B cell (primary cell): ENCODE data around the gene JARID2.

ENCODE experiments used
- CTCF ChIP-seq: fragments of 200-600 bp; IDR thresholded peaks from one replicate; pipeline ENCODE4 v1.8.0; 2022; ENCODE audit warnings: antibody characterized with exemption, mild to moderate bottlenecking
- EZH2 ChIP-seq: IDR thresholded peaks from 2 replicates; pipeline ENCODE4 v1.6.1; 2012; ENCODE audit warnings: borderline replicate concordance, low read depth, mild to moderate bottlenecking, moderate library complexity, low read length; ENCODE audit not compliant: insufficient read depth, poor library complexity, severe bottlenecking

DNA sequence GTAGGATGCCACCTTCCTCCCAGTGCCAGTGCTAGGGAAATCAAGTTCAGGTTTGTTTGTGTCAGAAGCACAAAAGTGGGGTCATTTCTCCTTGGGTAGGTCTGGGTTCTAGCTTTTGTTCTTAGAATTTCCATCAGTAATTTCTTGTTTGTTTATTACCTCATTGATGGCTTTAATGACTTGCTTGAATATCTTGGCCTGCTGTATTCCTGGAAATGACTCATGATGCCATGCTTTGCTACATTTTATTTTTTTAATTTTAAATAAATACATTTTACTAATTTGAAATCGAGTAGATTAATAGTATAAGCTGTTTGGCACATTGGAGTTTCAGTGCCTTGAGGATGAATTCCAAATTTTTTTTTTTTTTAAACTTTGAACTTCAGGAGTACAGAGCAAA, 189.6 kb downstream of the JARID2 start:
- no peak for TF ChIP-seq CTCF
- no peak for TF ChIP-seq EZH2
